NCI-H2029 (cell line): ENCODE results near the gene LINC01488.

Source experiments
- DNase-seq: peaks from one replicate; lab custom pipeline; 2025; lab: John Stamatoyannopoulos, UW

Gene LINC01488

DNA sequence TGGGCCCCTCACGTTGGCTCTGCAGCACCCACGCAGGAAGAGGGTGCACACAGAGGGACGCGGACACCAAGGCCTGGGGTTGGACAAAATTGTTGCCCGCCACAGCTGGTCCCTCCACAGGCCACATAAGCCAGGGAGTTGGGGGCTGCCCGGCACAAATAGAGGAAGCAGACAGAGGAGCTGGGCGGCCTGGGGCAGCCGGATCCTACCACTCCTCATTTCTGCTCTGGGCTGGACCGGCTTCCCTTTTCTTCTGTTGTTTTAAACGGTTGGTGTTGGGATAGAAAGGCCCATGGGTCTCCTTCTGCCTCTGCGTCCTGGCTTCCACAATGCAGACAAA is 36.4 kb upstream of the LINC01488 start:
- DNase-seq = no peak

DNA sequence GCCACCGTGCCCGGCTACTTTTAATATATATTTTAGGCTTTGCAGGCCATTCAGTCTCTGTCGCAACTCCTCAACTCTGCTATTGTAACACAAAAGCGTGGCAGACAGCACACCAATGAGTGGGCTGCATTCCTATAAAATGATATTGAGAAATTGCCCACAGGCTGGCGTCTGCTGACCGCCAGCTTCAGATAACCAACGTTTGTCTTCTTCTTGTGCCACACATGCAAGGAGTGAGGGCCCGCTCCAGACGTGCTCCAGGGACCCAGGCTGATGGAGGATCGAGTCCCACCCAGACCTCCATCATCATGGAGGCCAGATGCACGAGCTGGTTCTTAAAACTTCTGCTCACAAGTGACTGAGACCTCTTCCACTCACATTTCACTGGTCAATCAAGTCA is 35.4 kb upstream of the LINC01488 start:
- DNase-seq = no peak

DNA sequence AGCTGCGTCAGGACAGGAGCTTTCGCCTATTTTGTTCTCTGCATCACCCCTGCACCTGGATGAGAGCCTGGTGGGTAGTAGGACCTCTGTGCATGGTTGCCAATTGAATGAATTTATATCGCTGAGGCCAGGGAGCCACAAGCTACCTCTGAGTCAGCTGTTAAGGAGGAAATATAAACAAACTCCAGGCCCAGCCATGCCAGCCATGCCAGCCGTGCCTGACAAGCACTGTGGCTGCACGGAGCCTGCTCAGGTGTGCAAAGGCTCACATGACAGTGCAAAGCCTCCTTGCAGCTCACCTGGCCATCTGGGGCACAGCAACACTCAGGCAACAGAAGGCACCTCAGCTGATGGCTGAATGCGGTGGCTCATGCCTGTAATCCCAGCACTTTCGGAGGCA is 33.7 kb upstream of the LINC01488 start:
- DNase-seq = no peak

DNA sequence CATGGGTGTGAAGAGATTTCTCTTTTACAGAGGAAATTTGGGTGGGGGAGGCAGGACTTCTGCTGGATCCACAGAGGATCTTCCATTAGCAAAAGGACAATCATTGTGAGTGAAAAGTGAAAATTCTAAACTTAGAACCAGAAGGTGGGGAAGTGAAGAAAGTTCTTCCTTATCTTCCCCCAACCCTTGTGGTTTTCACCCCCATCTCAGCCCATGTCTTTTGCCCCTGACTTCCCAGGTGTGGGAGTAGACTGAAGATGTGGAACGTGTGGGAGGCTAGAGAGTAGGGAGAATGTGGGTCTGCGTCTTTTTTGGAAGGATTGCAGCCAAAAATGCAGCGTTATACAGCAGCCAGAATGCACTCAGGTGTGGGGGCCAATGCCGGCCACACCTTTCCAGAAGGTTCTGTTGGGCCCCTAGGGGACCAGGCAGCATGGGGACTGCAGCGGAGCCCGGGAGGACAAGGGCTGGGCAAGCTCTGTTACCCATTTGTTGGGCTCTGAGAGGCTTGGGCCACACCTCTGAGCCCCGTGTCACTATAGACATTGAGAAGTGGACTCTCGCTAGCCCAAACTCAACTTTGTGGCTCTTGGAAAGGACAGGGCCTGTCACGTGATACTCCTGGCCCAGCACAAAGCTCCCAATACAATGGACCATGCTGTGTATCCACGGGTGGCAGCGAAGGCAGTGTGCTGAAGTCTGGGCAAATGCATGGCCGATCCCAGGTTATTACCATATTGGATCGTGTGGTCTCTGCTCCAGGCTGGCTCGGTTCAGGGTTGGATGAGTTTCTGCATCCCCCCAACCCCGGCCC is 32.8 kb upstream of the LINC01488 start:
- no peak for DNase-seq

DNA sequence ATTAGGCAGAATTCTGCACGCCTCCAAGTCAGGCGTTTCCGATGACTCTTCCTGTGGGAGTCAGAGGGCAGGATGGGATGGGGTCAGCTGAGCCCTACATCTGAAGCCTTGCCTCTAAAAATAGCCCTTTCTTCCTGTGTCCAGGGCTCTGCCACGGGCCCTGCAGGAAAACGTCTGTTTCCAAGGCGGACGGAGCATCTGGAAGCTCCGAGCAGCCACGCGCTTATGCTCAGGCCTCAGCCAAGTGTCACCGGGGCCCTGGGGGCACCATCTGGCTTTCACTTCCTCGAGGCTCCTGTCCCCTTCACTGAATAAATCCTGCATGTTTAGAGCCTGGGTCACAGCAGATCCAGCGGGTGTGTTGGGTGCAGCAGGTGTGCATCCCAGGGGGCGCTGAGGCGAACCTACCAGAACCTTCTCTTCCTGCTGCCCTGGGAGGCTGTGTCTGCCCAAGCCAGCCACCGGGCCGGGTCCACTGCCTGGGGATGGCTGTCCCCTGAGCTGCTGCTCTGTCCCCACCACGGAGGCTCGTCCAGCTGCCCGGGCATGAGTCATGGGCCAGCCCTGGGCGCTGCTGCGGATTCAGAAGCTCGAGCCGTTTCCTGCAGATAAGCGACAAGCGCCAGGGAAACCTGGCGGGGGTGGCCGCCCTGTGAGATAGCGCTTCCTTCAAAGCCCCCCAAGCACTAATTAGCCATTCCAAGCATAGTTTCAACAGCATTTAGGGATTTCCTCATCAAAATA is 32.0 kb upstream of the LINC01488 start:
- DNase-seq = no peak

DNA sequence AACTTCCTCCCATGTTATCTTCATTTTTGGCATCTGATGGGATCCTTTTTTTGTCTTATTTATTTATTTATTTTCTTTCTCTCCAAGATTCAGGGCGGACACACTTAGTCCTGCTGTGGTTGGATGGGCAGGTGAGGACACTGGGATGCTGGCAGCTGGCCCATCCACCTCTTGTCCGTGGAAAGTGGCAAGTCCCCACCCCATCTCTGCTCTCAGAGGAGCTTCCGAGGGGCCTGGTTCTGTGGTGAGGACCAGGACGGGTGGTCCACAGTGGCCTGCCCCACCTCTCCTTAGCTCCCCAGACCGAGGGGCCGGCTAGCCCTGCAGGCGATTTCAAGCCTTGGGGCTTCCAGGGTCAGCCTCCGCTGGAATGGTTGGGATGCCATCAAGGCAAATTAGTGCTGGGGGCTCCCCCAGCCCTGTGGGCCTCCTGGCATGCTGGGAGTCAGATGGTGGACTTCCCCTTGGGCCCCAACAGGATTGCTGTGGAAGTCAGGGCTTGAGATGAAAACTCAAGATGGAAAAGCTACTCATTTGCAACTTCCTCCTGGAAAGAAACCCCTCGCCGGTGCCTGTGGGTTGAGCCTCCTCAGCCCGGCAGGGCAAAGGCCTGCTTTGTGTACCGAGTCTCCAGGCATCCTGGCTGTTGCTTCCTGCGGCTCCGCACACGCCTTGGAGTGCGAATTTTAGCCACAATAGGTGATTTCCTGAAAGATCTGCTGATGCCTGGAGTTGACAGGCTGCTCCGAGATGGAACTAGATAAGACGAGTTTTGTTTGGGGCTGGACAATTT is 31.2 kb upstream of the LINC01488 start:
- no peak for DNase-seq

DNA sequence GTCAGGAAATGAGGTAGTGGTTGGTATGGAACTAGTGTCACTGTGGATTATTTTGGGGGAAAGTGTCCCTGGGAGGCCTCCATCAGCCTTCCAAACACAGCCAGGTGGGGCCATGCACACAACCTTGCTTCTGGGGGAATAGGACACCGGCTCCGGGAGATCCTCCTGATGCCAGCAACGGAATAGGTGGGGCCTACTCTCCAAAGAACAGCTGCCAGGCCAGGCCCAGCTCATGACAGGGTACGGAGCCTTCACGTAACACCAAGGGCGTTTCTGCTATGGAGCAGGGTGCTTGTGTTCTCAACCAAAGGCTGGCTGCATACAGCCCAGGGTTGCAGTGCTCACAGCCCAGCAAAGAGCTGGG is 30.6 kb upstream of the LINC01488 start:
- DNase-seq = no peak

DNA sequence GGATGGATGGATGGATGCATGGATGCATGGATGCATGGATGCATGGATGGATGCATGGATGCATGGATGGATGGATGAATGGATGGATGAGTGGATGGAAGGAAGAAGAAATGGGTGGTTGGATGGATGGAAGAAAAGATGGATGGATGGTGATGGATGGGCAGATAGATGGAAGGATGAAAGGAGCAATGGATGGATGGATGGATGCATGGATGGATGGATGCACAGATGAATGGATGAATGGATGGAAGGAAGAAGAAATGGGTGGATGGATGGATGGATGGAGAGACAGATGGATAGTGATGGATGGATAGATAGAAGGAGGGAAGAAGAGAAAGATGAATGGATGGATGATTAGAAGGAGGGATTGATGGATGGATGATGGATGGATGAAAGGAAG is 30.2 kb upstream of the LINC01488 start:
- no peak for DNase-seq

DNA sequence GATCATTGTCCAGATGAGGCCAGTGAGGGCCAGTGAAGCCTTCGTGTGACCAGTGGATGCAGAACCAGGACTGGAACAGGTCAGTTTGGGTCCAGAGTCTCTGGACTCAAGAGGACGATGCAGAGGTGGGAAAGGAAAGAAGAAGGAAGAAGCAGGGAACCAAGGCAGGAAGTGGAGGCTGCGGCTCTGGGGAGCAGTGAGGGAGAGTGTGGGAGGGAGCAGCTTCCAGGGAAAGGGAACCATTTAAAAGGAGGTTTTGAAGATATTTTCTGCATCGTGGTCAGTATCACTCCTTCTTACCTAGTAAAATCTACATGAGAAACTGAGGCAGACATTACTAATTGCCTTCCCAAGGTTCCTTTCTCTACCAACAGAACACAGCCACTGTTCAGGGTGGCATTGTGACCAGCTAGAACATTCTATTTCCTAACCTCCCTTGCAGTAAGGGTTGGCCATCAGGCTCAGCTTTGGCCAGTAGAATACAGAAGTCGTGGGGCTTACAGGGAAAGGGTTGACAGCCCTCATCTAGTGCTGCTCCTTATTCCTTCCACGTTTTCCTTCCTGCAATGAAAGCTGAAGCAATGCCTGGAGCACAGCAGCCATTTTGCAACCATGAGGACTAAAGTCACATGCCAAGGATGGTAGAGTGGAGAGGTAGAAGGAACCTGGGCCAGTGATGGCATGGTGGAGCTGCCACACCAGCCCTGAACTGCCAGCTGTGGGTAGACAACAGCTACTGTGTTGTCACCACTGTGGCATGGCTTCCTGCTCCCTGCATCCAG is 29.1 kb upstream of the LINC01488 start:
- DNase-seq = no peak

DNA sequence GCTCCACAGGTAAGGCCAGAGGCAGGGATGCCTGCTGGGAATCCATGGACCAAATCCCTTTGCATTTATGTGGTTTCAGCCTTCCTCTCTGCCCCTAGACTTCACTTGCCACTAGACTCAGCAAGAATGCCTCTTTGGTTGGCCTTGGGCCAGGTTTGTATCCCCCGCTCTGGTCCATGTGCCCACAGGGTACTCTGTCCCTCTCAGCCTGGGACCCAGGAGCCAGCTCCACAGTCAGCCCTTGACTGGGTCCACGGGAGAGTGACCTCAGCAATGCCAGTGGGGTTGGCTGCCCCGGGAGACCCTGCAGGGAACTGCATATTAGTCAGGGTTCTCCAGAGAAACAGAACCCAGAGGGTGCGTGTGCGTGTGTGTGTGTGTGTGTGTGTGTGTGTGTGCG is 28.3 kb upstream of the LINC01488 start:
- DNase-seq = no peak

DNA sequence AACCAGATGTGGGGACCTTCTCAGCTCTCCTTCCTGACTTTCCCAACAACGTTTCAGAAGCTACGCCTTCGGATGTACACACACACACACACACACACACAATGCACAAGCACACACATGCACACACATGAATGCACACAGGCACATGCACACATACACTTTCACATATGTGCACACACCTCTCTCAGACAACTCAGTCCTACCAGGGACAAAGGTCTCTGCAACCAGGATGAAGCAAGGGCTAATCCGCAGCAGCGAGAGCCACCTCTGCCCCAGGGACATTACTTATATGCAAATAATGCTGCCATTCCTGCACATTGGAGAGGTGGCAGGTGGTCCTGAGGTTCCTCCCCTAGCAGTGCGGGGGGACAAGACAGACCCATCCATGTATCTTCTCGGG is 27.4 kb upstream of the LINC01488 start:
- no peak for DNase-seq

DNA sequence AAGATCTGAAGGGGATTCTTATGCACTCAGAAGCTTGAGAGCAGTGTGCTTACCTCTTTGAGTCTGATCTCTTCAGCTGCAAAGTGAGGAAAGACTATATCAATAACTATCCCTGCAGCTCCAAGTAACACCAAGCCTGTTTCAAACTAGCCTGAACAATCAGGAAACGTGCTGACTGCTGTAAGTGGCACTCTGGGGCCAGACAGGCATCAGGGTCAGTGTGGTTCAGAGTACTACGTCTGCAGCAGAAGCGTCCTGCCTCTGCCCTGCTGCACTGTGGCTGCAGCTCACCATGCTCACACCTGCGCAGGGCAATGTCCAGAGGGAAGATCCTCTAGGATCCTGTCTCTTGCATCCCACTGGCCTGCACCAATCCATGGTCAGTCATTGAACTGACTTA is 25.5 kb upstream of the LINC01488 start:
- DNase-seq = no peak

DNA sequence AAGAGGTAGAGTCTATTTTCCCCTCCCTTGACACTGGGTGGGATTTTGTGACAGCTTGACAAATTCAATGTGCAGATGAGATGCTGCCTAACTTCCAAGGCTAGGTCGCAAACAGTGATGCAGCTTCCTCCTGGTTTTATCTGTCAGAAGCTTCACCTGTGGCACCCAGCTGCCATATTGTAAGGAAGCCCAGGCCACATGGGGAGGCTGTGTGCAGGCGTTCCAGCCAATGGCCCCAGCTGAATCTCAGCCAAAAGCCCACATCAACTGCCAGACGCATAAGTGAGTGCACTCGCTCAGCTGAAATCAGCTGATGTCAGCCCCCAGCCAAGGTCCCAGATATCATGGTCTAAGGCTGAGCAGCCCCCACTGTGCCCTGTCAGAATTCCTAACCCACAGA is 24.8 kb upstream of the LINC01488 start:
- no peak for DNase-seq

DNA sequence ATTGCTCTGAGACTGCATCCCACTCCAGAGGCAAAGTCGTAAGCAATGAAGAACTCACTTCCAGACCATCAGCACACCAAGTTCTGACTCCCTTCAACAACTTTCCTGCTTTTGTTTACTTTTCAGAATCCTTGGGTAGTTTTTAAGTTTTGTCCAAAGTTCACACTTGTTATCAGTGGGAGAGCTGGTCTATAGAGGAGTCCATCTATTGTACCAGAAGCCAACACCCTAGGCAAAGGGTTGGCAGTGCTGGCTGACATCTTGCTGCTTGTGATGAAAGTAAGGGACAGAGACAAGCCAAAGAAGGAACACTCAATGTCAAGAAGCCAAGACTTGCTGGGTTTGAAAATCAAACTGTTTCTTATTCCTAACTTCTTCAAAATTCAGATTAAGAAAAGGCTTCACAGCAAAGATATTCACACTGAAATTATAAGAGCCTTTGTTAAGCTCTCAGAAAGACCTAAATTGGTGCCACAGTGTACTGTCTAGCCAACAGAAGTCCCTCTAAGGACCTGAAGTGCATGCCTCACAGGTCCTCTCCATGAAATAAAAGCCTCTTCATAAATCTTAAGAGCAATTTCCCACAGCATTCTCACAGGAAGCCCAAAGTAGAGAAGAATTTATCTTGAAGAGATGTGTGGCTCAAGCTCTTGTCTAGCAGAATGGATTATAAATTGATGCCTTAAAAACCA is 21.5 kb upstream of the LINC01488 start:
- no peak for DNase-seq

DNA sequence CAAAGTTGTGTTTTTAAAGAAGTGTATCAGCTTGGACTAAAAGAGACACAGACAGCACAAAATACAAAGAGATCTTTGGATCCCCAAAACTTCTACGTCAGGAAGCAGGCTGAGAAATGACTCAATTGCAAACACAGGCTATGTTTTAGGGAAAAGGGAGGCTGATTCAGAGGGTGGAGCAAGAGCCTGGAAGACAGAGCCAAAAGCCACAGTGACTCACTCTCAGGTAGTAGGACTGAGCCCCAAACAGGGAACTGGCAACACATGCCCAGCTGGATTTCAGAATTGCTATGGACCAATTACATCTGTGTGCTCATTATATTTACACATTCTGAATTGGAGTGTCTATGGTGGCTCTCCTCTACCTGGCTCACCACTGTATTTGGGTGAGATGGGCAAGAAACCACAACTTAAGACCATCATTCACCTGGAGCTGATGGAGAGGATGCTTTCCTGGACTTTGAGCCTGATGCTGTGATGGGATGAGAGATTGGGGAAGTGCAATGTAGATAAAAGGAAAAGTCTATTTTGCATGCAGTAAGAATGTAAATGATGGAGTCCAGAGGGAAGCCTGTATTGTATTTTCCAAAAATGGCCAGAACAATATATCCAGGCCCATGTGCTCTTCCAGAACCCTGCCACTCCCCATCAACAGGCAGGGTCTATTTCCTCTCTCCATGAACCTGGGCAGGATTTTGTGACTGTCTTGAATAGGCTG is 20.8 kb upstream of the LINC01488 start:
- no peak for DNase-seq

DNA sequence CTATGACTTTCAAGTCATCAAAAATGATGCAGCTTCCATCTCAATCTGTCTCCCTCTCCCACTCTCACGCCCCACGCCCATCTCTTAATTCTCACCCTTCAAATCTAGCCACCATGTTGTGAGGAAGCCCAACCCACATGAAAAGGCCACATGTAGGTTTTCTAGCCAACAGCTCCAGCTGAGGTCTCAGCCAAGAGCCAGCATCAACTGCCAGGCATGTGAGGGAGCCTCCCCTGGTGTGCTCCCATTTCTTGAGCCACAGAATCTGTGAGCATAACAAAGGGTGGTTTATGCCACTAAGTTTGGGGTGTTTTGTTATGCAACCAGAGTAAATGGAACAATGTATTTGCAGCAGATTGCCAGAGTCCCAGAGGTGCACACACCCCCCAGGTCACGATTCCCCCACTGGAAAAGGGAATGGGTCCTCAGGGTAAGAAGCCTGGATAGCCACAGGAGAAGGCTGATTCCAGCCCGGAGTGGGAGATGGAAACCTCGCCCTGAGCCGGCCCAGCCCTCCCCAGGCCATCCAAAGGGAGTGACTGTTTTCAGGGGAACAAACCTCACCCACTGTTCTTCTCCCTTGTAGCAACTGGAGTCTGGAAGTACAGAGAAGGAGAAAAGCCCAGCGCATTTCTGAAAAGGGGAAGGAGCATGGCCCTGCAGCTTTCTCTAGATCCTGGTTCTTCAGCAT is 20.0 kb upstream of the LINC01488 start:
- no peak for DNase-seq

DNA sequence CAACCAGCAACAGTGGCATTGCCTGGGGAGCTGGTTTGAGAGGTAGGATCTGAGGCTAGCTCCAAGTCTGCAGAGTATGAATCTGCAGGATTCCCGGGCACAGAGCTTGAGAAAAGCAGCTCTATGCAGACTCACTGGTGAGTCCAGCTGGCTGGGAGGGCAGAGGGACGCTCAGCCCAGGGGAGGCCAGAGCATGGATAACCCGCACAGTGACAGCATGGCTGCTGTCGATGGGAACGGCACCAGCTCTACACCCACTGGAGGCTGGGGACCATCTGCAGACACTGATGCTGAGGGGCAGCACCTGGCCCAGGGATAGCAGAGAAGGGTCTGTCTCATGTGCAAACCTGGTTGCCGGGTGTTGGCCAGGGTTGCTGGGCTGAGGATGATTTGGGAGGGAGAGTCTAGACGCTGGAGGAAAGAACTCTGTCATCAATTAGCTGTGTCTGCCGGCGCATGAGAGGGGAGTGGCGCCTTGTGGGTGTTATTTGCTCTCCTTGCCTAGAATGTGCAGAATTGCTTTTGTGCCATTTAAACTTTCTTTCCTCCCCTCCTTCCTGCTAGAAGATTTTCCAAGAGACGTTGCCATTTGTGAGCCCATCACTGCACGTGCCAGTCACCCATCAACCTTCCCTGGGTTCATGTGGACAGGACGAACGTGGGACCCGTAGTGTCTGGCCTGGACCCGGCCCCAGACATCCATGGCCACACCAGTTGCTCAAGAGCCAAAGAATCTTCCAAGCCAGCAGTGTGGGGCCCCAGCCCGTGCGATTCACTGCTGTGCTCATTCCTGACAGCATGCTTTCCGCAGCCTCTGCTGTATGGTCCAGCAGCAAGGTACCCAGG is 19.1 kb upstream of the LINC01488 start:
- no peak for DNase-seq

DNA sequence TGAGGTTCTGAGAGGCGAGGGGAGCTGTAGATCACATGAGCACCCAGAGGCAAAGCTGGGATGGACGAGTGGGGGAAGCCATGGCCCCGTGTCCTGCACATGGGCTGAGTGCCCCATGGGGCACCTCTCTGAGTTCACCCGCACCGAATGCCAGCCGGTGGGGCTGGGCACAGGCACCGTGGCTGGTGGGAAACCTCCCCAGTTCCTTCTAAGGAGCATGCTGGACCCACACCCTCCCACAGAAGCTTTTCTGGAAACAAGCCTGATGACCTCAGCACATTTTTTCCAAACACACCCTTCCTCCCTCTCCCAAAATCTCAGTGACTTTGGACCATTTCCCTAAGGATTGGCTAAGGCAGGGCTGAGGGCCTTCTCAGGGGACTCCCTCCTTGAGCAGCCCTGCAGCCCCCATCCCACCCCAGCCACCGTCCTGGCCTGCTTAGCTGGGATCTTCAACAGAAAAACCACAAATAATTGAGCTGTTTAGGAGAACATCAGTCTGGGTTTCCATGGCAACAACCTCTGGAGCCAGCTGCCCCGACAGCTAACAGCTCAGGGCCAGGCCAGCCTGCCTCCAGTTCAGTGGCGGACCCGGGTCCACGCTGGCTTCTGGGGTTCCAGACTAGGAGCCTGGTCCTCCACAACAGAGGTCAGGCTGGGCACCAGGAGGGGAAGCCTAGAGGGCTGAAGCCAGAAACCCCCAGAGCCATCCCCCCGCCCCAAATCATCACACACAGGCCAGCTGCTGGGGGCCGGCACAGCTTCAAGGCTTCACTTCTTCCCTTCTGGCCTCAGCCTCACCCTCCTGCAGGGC is 18.1 kb upstream of the LINC01488 start:
- no peak for DNase-seq
